C4-2B (cell line): ENCODE data around the gene CORT.

ENCODE experiments used
- ZFX ChIP-seq: fragments of 450-650 bp; IDR thresholded peaks from 2 replicates; pipeline ENCODE4 v1.6.1; 2017
- TF ChIP-seq, protein P1 (sequence below): fragments of 450-650 bp; conservative IDR thresholded peaks from 2 replicates; pipeline ENCODE4 v1.5.1; 2017; ENCODE audit warnings: mild to moderate bottlenecking

DNA sequence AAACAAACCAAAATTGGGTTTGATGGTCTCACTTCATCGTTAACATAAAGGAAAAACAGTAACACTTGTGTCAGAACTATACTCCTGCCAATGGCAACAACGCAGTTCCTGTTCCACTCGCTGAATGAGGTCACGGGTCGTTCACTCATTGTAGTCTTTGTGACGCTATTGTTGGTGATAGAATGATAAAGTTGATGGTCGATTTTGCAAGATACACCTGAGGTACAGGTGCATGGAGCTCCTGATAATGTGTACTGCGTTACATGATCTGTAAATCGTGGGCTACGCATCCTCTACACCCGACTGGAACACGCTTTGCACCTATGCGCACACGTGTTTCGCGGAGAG is 20.0 kb upstream of the CORT start:
- TF ChIP-seq, protein P1, sequence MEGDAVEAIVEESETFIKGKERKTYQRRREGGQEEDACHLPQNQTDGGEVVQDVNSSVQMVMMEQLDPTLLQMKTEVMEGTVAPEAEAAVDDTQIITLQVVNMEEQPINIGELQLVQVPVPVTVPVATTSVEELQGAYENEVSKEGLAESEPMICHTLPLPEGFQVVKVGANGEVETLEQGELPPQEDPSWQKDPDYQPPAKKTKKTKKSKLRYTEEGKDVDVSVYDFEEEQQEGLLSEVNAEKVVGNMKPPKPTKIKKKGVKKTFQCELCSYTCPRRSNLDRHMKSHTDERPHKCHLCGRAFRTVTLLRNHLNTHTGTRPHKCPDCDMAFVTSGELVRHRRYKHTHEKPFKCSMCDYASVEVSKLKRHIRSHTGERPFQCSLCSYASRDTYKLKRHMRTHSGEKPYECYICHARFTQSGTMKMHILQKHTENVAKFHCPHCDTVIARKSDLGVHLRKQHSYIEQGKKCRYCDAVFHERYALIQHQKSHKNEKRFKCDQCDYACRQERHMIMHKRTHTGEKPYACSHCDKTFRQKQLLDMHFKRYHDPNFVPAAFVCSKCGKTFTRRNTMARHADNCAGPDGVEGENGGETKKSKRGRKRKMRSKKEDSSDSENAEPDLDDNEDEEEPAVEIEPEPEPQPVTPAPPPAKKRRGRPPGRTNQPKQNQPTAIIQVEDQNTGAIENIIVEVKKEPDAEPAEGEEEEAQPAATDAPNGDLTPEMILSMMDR, result no peak
- no peak for TF ChIP-seq ZFX
